Mesodermal cell (in vitro differentiated cells): ENCODE data around the gene WDR6.

ENCODE experiments used
- H3K27ac ChIP-seq: 2 replicates; pipeline ENCODE4 v1.7.0; 2013; ENCODE audit warnings: mild to moderate bottlenecking, low read depth, low read length, moderate library complexity; ENCODE audit not compliant: severe bottlenecking
- H3K36me3 ChIP-seq: 2 replicates; pipeline ENCODE4 v1.7.1; 2013; ENCODE audit warnings: mild to moderate bottlenecking, low read length, moderate library complexity; ENCODE audit not compliant: control insufficient read depth, insufficient read depth
- H3K4me1 ChIP-seq: one replicate; pipeline ENCODE4 v1.7.1; 2013; ENCODE audit warnings: mild to moderate bottlenecking, low read length; ENCODE audit not compliant: insufficient read depth, control insufficient read depth, poor library complexity, severe bottlenecking
- H3K4me3 ChIP-seq: 2 replicates; pipeline ENCODE4 v1.7.0; 2013; ENCODE audit warnings: low read length, control low read depth, mild to moderate bottlenecking; ENCODE audit not compliant: insufficient read depth, poor library complexity, severe bottlenecking; ENCODE audit errors: extremely low read depth
- H3K9me3 ChIP-seq: 2 replicates; pipeline ENCODE4 v1.7.1; 2013; ENCODE audit warnings: mild to moderate bottlenecking, low read length, moderate library complexity; ENCODE audit not compliant: control insufficient read depth
- WGBS, 2 experiments: methylation state at CpG; one replicate each; pipeline ENCODE4 v1.1.5; 2013; ENCODE audit warnings: missing lambda C conversion rate in 2 of 2; ENCODE audit not compliant: insufficient coverage in 2 of 2; 5-methylcytosine and 5-hydroxymethylcytosine counted together

Gene WDR6

GRCh38 chr3:49024449-49024848 is 17.3 kb downstream of the WDR6 start:
- H3K4me1 ChIP-seq: peaks cover 7% of the 10 kb centered on the region
- 100% methylated on average over 5 of the region's 5 CpGs for WGBS, 2 experiments
- H3K36me3 ChIP-seq: peaks cover 58% of the 10 kb centered on the region
- no peak overlapping the region for H3K27ac ChIP-seq
- H3K4me3 ChIP-seq: no peak overlapping the region
- H3K9me3 ChIP-seq: no peaks in the 10 kb centered on the region

DNA sequence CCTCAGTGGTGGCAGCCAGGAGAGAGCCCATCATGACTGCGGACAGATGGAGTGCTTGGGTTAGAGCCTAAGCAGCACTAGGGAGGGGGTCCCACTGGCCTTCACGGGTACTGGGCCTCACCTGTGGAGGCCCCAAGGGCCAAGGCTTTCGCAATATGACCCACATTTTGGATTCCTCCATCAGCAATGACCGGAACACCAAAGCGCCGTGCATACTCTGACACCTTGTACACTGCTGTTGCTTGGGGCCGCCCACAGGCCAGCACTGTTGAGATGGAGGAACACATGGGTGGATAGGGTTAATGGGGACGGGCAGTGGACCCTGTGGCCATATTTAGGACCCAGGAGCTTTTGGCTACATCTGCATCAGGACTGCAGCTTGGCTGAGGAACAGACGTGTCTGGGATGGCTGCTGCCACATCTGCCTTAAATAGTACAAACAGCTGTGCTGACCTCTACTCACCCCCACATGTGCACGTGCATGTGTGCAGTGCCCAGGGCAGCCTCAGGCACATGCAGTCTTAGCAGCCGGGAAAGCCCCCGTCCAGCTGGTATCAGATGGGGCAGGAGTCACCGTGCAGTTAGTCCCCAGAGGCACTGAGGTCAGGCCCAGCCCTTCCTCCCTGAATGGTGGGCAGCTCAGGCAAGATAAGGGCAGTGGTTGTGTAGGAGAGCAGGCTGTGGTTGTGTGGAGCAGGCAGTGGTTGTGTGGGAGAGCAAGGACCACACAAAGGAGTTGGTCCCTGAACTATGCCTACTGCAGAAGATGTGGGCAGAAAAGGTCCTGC is 18.0 kb downstream of the WDR6 start:
- peaks cover 65% of the 10 kb centered on the region for H3K36me3 ChIP-seq
- 94 to 95% methylated on average over 13 of the region's 13 CpGs for WGBS, 2 experiments
- H3K27ac ChIP-seq: no peak overlapping the region
- H3K4me1 ChIP-seq: peaks cover under 1% of the 10 kb centered on the region
- H3K4me3 ChIP-seq: no peak overlapping the region
- H3K9me3 ChIP-seq: no peaks in the 10 kb centered on the region

- whole genome bisulfite sequencing, 2 experiments: 100% methylated on average over 2 to 6 of the region's 8 CpGs
- Histone ChIP-seq H3K4me1 (no peaks in the 10 kb centered on the region), H3K9me3 (no peaks in the 10 kb centered on the region), H3K27ac (peak overlapping the region; percentile 13), H3K4me3 (no peak overlapping the region), H3K36me3 (peaks cover 72% of the 10 kb centered on the region)
Measured at GRCh38 chr3:49025793-49026520, 18.8 kb downstream of the WDR6 start.

GRCh38 chr3:49026536-49026935 is 19.3 kb downstream of the WDR6 start:
- no peaks in the 10 kb centered on the region for H3K4me1 ChIP-seq
- H3K36me3 ChIP-seq: peaks cover 78% of the 10 kb centered on the region
- H3K9me3 ChIP-seq: no peaks in the 10 kb centered on the region
- no peak overlapping the region for H3K4me3 ChIP-seq
- peak overlapping the region; percentile 13 for H3K27ac ChIP-seq
- WGBS, 2 experiments: 96% methylated on average over 3 of the region's 3 CpGs

GRCh38 chr3:49027634-49028033 is 20.4 kb downstream of the WDR6 start:
- Histone ChIP-seq H3K4me3 (no peak overlapping the region), H3K36me3 (peaks cover 89% of the 10 kb centered on the region), H3K9me3 (no peaks in the 10 kb centered on the region), H3K4me1 (no peaks in the 10 kb centered on the region), H3K27ac (no peak overlapping the region)
- 95 to 98% methylated on average over 7 of the region's 9 CpGs for WGBS, 2 experiments

DNA sequence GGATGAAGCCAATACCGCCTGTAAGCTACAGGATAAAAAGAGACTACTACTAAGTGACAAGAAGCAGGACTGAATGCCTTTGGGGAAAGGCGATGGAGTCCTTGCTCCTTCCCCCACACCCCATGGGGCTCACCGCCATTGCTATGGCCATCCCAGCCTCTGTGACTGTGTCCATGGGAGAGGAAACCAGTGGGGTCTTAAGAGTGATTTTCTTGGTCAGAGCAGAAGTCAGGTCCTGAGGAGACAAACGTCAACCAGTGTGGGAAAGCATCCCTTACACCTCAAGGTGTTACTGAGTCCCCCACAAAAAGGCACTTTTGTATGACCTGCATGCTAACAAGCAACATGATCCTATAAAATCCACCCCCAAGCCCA is 21.1 kb downstream of the WDR6 start:
- 100% methylated on average over 1 of the region's 4 CpGs for WGBS, 2 experiments
- peak overlapping the region; percentile 58 for H3K4me3 ChIP-seq
- peaks cover 89% of the 10 kb centered on the region for H3K36me3 ChIP-seq
- no peaks in the 10 kb centered on the region for H3K9me3 ChIP-seq
- H3K4me1 ChIP-seq: no peaks in the 10 kb centered on the region
- H3K27ac ChIP-seq: no peak overlapping the region

GRCh38 chr3:49028673-49029562 is 21.7 kb downstream of the WDR6 start, which contains the start of gene IMPDH2:
Gene IMPDH2, minus strand, starts transcription at chr3:49029398. Its CDS starts 48 bp downstream, at chr3:49029350.
- Histone ChIP-seq H3K36me3 (peaks cover 88% of the 10 kb centered on the region), H3K4me1 (no peaks in the 10 kb centered on the region), H3K9me3 (no peaks in the 10 kb centered on the region), H3K4me3 (peak within 1 kb of the TSS; percentile 58), H3K27ac (peak within 1 kb of the TSS; percentile 77)
- 7 to 11% methylated on average over 49 to 53 of the region's 55 CpGs for WGBS, 2 experiments

DNA sequence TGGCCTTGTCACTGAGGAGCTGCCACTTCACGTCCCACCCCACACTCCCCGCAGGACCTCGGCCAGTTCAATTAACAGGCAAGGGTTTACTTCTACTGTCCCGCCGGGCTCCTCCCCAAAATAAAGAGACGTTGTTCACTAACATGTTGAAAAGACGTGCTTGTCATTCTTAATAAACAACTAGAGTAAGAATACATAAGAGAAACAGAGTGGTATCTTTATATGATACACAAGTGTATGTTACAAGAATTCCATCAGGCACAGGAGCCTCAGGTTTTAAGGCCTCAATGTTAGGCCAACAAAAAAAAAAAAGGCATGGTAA is 22.3 kb downstream of the WDR6 start:
- WGBS, 2 experiments: 0 to 7% methylated on average over 2 of the region's 7 CpGs

GRCh38 chr3:49030321-49030720 is 23.1 kb downstream of the WDR6 start:
- Histone ChIP-seq H3K4me1 (no peaks in the 10 kb centered on the region), H3K9me3 (no peaks in the 10 kb centered on the region), H3K36me3 (peaks cover 87% of the 10 kb centered on the region), H3K27ac (no peak overlapping the region), H3K4me3 (no peak overlapping the region)
- WGBS, 2 experiments: 96 to 100% methylated on average over 3 to 4 of the region's 6 CpGs

More for the DNA sequence above, 22.3 kb downstream of the WDR6 start:
- no peaks in the 10 kb centered on the region for H3K9me3 ChIP-seq
- peaks cover 87% of the 10 kb centered on the region for H3K36me3 ChIP-seq
- H3K4me3 ChIP-seq: no peak overlapping the region
- peak overlapping the region; percentile 55 for H3K27ac ChIP-seq
- H3K4me1 ChIP-seq: no peaks in the 10 kb centered on the region

DNA sequence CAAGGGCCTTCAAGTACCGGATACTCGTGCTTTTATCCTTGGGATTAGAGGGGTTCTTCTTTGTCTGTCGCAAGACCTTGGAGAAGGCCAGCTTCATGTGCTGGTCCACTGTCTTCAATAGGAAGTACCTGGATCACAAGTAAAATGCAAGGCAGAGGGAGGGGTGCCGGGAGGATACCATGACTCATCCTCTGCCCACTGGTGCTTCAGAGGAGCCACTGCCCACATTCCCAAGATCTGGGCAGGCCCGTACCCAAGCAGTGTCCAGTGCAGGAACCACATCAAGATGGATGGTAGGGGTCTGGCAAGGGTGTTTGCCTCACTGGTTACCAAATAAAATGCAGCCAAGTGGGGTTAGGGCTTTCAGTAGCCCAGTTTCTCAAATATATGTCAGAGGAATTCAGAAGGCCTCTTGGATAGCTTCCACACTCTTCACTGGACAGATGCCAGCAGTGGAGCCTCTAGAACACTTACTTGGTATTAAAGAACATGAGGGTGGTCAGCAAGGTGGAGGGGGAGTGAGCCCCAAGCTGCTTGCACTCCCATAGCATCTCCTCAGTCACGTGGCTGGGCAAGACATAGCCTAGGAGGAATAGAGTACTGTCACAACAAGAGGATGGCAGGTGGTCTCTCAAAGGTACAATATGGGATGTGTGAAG is 25.6 kb downstream of the WDR6 start:
- Histone ChIP-seq H3K9me3 (no peaks in the 10 kb centered on the region), H3K4me3 (no peak overlapping the region), H3K4me1 (no peaks in the 10 kb centered on the region), H3K36me3 (peaks cover 85% of the 10 kb centered on the region), H3K27ac (no peak overlapping the region)
- 88 to 93% methylated on average over 5 of the region's 6 CpGs for WGBS, 2 experiments
